Mononuclear cell (primary cell): ENCODE data around the gene ATXN1. TPM values are rescaled to one million over a fixed set of nuclear protein-coding genes. Genes with fewer than 3 reads are reported as not detected.
"Not testable (repeated sequence)": the region's sequence is repeated elsewhere in the genome, so short reads cannot be mapped to it uniquely, and the experiment has no call there.

ENCODE experiments used
- H3K27me3 ChIP-seq: 2 replicates; pipeline ENCODE4 v1.6.0; 2011; ENCODE audit warnings: low read length, control low read depth; ENCODE audit not compliant: insufficient read depth
- H3K4me1 ChIP-seq: 2 replicates; pipeline ENCODE4 v1.5.1; 2011; ENCODE audit warnings: mild to moderate bottlenecking, low read length, control low read depth; ENCODE audit not compliant: insufficient read depth
- H3K4me3 ChIP-seq: 2 replicates; pipeline ENCODE4 v1.5.1; 2011; ENCODE audit warnings: mild to moderate bottlenecking, low read length, moderate library complexity
- H3K9me3 ChIP-seq: 2 replicates; pipeline ENCODE4 v1.5.1; 2011; ENCODE audit warnings: low read depth, mild to moderate bottlenecking, control low read depth, low read length
- total RNA-seq: library from RNA; depleted of rRNA; stranded (reverse); fragments of >200 nt; gene quantifications from one replicate; pipeline ENCODE4 v1.2.3, GENCODE V29; 2012

ATXN1 gene
- total RNA-seq, 1 donor = 83.4 TPM

- H3K9me3 ChIP-seq = no peaks in the 10 kb centered on the region
- no peak overlapping the region for H3K4me3 ChIP-seq
- no peaks in the 10 kb centered on the region for H3K4me1 ChIP-seq
- no peaks in the 10 kb centered on the region for H3K27me3 ChIP-seq
Observed at GRCh38 chr6:16273256-16273655, 488.0 kb downstream of the ATXN1 start.

- Histone ChIP-seq H3K4me1 (no peaks in the 10 kb centered on the region), H3K4me3 (no peak overlapping the region), H3K9me3 (no peaks in the 10 kb centered on the region), H3K27me3 (no peaks in the 10 kb centered on the region)
Observed at GRCh38 chr6:16272201-16272600, 489.1 kb downstream of the ATXN1 start.

GRCh38 chr6:16271428-16271827 lies 489.8 kb downstream of the ATXN1 start:
- Histone ChIP-seq H3K27me3 (no peaks in the 10 kb centered on the region), H3K4me3 (no peak overlapping the region), H3K4me1 (no peaks in the 10 kb centered on the region), H3K9me3 (no peaks in the 10 kb centered on the region)

- no peak overlapping the region for H3K4me3 ChIP-seq
- H3K4me1 ChIP-seq = no peaks in the 10 kb centered on the region
- no peaks in the 10 kb centered on the region for H3K27me3 ChIP-seq
- H3K9me3 ChIP-seq = no peaks in the 10 kb centered on the region
Observed at GRCh38 chr6:16270178-16270794, 491.0 kb downstream of the ATXN1 start.

GRCh38 chr6:16269442-16270070 lies 491.7 kb downstream of the ATXN1 start:
- H3K4me1 ChIP-seq, H3K27me3 ChIP-seq, H3K9me3 ChIP-seq, H3K4me3 ChIP-seq: not testable (repeated sequence)

GRCh38 chr6:16267428-16268263 lies 493.6 kb downstream of the ATXN1 start:
- Histone ChIP-seq H3K9me3 (no peaks in the 10 kb centered on the region), H3K27me3 (no peaks in the 10 kb centered on the region), H3K4me3 (no peak overlapping the region), H3K4me1 (no peaks in the 10 kb centered on the region)

GRCh38 chr6:16265351-16266341 lies 495.6 kb downstream of the ATXN1 start:
- Histone ChIP-seq H3K4me1 (no peaks in the 10 kb centered on the region), H3K4me3 (no peak overlapping the region), H3K9me3 (no peaks in the 10 kb centered on the region), H3K27me3 (no peaks in the 10 kb centered on the region)

GRCh38 chr6:16264785-16265184 lies 496.5 kb downstream of the ATXN1 start:
- H3K27me3 ChIP-seq = no peaks in the 10 kb centered on the region
- H3K4me3 ChIP-seq = no peak overlapping the region
- no peaks in the 10 kb centered on the region for H3K4me1 ChIP-seq
- no peaks in the 10 kb centered on the region for H3K9me3 ChIP-seq

GRCh38 chr6:16263464-16264099 lies 497.7 kb downstream of the ATXN1 start:
- not testable (repeated sequence) for H3K27me3 ChIP-seq, H3K9me3 ChIP-seq, H3K4me1 ChIP-seq, H3K4me3 ChIP-seq

DNA sequence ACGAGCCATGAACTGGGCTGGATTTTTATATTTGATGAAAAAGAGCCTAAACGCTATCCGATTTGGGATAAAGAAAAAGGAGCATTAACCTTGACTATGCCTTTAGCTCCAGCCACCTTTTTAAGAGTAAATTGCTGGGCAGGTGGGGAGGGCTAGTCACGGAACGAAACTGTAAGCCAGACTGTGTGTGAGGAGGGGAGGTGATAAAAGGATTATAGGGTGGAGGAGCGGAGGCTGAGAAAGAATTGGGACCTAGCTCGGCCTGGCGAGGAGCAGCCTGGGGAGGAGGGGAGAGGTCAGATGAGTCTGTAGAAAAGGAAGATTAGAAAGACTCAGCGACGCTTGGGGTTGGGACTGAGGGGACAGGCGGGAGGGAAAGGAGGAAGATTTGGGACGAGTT lies 498.5 kb downstream of the ATXN1 start:
- not testable (repeated sequence) for H3K27me3 ChIP-seq, H3K9me3 ChIP-seq, H3K4me1 ChIP-seq, H3K4me3 ChIP-seq

DNA sequence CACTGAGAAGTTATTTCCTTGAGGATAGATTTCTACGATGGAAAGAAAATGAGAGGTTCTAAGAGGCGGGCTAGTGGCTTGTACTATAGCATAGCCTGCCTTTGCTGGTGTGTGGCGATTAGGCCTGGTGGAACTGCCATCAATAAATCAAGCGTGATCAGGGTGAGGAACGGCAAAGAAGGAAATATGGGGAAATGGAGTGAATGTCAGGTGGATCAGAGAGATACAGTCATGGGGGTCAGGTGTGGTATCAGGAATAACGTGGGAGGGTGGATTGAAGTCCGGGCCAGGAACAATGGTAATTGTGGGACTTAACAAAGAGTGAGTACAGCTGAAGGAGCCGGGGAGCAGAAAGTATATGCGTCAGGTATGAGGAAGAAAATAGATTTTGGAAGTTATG lies 500.7 kb downstream of the ATXN1 start:
- not testable (repeated sequence) for H3K4me3 ChIP-seq, H3K27me3 ChIP-seq, H3K9me3 ChIP-seq, H3K4me1 ChIP-seq

DNA sequence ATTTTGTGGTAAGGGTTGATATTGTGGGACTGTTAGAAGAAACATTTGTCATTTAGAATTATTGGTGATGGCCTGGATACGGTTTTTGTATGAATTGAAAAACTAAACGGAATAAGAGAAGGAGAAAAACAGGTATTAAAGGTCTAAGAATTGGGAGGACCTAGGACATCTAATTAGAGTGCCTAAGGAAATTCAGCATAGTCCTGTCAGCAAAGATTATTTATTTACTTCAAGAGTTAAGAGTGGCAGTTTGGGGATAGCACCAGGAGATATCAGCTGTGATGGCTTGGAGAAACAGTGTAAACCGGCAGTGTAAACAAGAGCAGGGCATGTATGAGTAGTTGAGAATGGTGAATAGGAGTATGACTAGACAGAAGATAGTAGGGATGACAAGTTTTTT lies 501.7 kb downstream of the ATXN1 start:
- not testable (repeated sequence) for H3K4me3 ChIP-seq, H3K9me3 ChIP-seq, H3K27me3 ChIP-seq, H3K4me1 ChIP-seq

DNA sequence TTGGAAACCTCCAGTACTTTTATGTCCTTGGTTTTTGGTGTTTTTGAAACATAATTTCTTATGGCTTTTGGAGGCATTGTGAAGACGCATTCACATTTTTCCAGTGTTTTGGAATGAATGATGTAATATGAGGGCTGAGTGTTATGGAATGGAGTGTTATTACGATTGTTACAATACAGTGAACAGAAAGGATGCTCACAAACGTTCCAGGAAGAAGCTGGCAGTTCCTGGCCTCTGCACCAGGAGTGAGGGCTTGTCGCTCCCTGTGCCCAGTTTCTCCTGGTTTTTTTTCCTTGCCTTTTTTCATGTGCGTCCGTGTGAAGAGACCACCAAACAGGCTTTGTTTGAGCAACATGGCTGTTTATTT lies 502.6 kb downstream of the ATXN1 start:
- no peaks in the 10 kb centered on the region for H3K4me1 ChIP-seq
- no peaks in the 10 kb centered on the region for H3K9me3 ChIP-seq
- no peaks in the 10 kb centered on the region for H3K27me3 ChIP-seq
- H3K4me3 ChIP-seq = no peak overlapping the region

DNA sequence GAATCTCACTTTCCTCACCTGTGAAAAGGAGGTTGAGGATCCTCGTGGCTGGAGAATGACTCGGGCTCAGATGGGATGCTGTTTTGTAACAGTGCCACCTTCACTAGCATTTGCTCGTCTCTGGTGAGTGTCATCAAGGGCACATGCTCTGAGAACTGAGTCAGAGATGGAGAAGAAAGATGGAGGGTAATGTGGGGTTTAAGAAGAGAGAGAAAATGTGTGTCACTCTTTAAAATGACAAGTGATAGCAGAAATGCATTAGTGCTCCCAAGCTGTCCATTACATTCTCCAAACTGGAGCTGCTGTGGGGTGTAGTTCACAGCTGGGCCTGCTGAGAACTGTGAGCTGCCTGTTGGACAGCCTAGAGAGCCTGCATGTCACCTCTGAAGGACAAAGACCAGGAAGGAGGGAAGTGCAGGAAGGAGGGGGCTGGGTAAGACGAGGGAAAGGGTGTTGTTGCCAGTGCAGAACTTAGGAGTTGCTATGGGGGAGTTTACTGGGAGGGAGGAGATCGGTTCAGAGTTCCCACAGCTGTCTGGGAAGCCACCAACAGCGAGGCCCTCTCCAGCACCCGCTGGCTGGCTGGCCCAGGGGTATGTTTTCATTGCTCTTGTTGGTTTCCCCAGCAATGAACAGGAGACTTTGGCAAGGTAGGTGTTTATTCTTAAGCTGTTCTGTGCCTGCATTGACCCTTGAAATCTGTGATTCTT lies 503.1 kb downstream of the ATXN1 start:
- Histone ChIP-seq H3K4me3 (no peak overlapping the region), H3K9me3 (no peaks in the 10 kb centered on the region), H3K4me1 (no peaks in the 10 kb centered on the region), H3K27me3 (no peaks in the 10 kb centered on the region)
